A673 (cell line): Measurements from ENCODE around the gene EFHC2.

Experiments used
- CTCF ChIP-seq: fragments of 300-800, 200-600 bp; sonication (generic); conservative IDR thresholded peaks from 2 replicates; pipeline ENCODE4 v1.5.1; 2017; ENCODE audit warnings: low read depth, mild to moderate bottlenecking, antibody characterized with exemption, low read length, moderate library complexity, mixed read lengths
- EZH2 ChIP-seq: fragments of 200-600 bp; sonication (generic); IDR thresholded peaks from 2 replicates; pipeline ENCODE4 v1.6.1; 2017; ENCODE audit warnings: borderline replicate concordance, low read depth, mild to moderate bottlenecking, mixed read lengths, antibody characterized with exemption, low read length; ENCODE audit not compliant: poor library complexity, severe bottlenecking

- TF ChIP-seq CTCF (no peak), EZH2 (no peak)
Measured at GRCh38 chrX:44147130-44147529, 196.3 kb downstream of the EFHC2 start.
